ENCODE results near the gene RAG1.
"Not testable (repeated sequence)": the region's sequence is repeated elsewhere in the genome, so short reads cannot be mapped to it uniquely, and the experiment has no call there.

RAG1 gene

GRCh38 chr11:36567694-36568093, at the start of gene RAG1:
TSS of gene RAG1 (plus strand) at chr11:36568007. CDS start at chr11:36573305, 5,298 bp downstream.
- no peak for DNase-seq

- no peak for DNase-seq
Observed at GRCh38 chr11:36530840-36531239, 37.0 kb upstream of the RAG1 start.

- DNase-seq = no peak
Observed at GRCh38 chr11:36532941-36533601, 34.7 kb upstream of the RAG1 start.

GRCh38 chr11:36534276-36534840, 33.4 kb upstream of the RAG1 start:
- DNase-seq = no peak

GRCh38 chr11:36540998-36541397, 26.8 kb upstream of the RAG1 start:
- DNase-seq = peak; percentile 38

GRCh38 chr11:36550385-36551115, 17.3 kb upstream of the RAG1 start:
- DNase-seq = no peak

- not testable (repeated sequence) for DNase-seq
Observed at GRCh38 chr11:36557390-36557789, 10.4 kb upstream of the RAG1 start.

- DNase-seq = no peak
Observed at GRCh38 chr11:36557991-36558390, 9.8 kb upstream of the RAG1 start.

GRCh38 chr11:36558571-36559413, 9.0 kb upstream of the RAG1 start:
- DNase-seq = peak; percentile 40

- peak; percentile 63 for DNase-seq
Observed at GRCh38 chr11:36564376-36565030, 3.3 kb upstream of the RAG1 start.

GRCh38 chr11:36565031-36565610, 2.7 kb upstream of the RAG1 start:
- no peak for DNase-seq

GRCh38 chr11:36566407-36567053, 1.3 kb upstream of the RAG1 start:
- no peak for DNase-seq

- no peak for DNase-seq
Observed at GRCh38 chr11:36569095-36569494, 1.3 kb downstream of the RAG1 start.

- DNase-seq = no peak
Observed at GRCh38 chr11:36574486-36574885, 6.7 kb downstream of the RAG1 start.

- DNase-seq = no peak
Observed at GRCh38 chr11:36577373-36577772, 9.6 kb downstream of the RAG1 start.

- no peak for DNase-seq
Observed at GRCh38 chr11:36577859-36578258, 10.1 kb downstream of the RAG1 start.

GRCh38 chr11:36578458-36578857, 10.7 kb downstream of the RAG1 start:
- no peak for DNase-seq

- no peak for DNase-seq
Observed at GRCh38 chr11:36581536-36581935, 13.7 kb downstream of the RAG1 start.

GRCh38 chr11:36583667-36584066, 15.9 kb downstream of the RAG1 start:
- DNase-seq = no peak

- DNase-seq = no peak
Observed at GRCh38 chr11:36586543-36586942, 18.7 kb downstream of the RAG1 start.

GRCh38 chr11:36588099-36588498, 20.3 kb downstream of the RAG1 start:
- no peak for DNase-seq

GRCh38 chr11:36590513-36590912, 22.7 kb downstream of the RAG1 start:
- DNase-seq = no peak
